Tibial nerve (tissue), 4 donors: ENCODE data around the gene TENM4. TPM values are rescaled to one million over a fixed set of nuclear protein-coding genes. Genes with fewer than 3 reads are reported as not detected.

ENCODE experiments used
- DNase-seq, 2 donors: peaks; one replicate each; pipeline ENCODE4 v3.0.0-alpha.2; 2019; ENCODE audit warnings: low spot score in 2 of 2
- H3K27ac ChIP-seq, 4 donors: fragments of 200-600 bp; sonication (generic) in 3 of 4; one replicate each; pipeline ENCODE4 v1.5.1; 2017 to 2019; ENCODE audit warnings: mild to moderate bottlenecking in 1 of 4
- H3K27me3 ChIP-seq, 2 donors: fragments of 200-600 bp; sonication (generic) in 1 of 2; one replicate each; pipeline versions ENCODE4 v1.5.1 to v1.6.0; 2017 to 2019
- H3K36me3 ChIP-seq, 3 donors: fragments of 200-600 bp; sonication (generic); one replicate each; pipeline ENCODE4 v1.5.1; 2018 to 2019
- H3K4me1 ChIP-seq, 4 donors: fragments of 200-600 bp; sonication (generic) in 3 of 4; one replicate each; pipeline ENCODE4 v1.5.1; 2017 to 2019
- H3K4me3 ChIP-seq, 4 donors: fragments of 200-600 bp; sonication (generic) in 3 of 4; one replicate each; pipeline ENCODE4 v1.5.1; 2017 to 2019; ENCODE audit warnings: mild to moderate bottlenecking in 1 of 4, moderate library complexity in 1 of 4
- H3K9me3 ChIP-seq, 4 donors: fragments of 200-600 bp; sonication (generic) in 3 of 4; one replicate each; pipeline ENCODE4 v1.5.1; 2017 to 2019
- EP300 ChIP-seq, 2 donors: sonication (generic); formaldehyde crosslinking; IDR thresholded peaks; one replicate each; pipeline ENCODE4 v1.6.1; 2017; ENCODE audit warnings: antibody characterized with exemption in 2 of 2, mild to moderate bottlenecking in 1 of 2
- POLR2A ChIP-seq, 2 donors: fragments of 450-650 bp; IDR thresholded peaks; one replicate each; pipeline ENCODE4 v1.6.1; 2017; ENCODE audit warnings: antibody characterized with exemption in 2 of 2, mild to moderate bottlenecking in 2 of 2, moderate library complexity in 2 of 2
- WGBS, 2 donors: methylation state at CpG; one replicate each; pipeline ENCODE4 v1.1.5; 2018; 5-methylcytosine and 5-hydroxymethylcytosine counted together
- total RNA-seq, 4 donors: library from RNA; depleted of rRNA; stranded (reverse); fragments of >200 nt; gene quantifications; one replicate each; pipeline ENCODE4 v1.1.0, GENCODE V29; 2016
- TF ChIP-seq, protein P1 (sequence below), 5 experiments: fragments of 200-600 bp in 3 of 5; fragments of 450-650 bp in 2 of 5; sonication (generic) in 3 of 5; IDR thresholded peaks; one replicate each; pipeline ENCODE4 v1.5.1; 2016 to 2019; ENCODE audit warnings: antibody characterized with exemption in 5 of 5, mild to moderate bottlenecking in 3 of 5, moderate library complexity in 2 of 5

TENM4 gene
- total RNA-seq, 4 donors from 2014 or later, result 15.3 to 36.3 (median 19.6) TPM

DNA sequence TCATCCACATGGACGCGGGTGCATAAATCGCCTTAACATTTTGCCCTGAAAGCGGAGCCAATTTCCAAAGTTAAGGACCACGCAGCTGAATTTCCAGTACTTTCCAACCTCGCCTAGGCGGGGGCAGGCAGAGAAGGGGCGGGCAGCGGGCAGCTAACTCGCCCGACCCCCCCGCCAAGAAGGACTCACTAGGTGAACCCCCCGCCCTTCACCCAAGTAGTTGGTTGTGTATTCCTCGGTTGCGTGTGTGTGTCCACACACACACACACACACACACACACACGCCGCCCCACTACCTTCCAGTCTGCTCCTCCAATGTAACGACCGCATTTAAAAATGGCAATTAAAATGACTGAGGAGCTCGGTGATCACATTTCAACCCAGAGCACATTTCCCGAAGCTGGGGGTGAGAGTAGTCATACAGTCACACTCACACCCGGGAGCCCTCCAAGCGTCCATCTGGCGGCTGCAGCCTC, 1.4 kb downstream of the TENM4 start:
- 2 to 5% methylated on average over 21 to 22 of the region's 24 CpGs for WGBS, 2 donors
- Histone ChIP-seq H3K4me3 (peak overlapping the region; percentile 40 to 67 (median 51)), H3K9me3 (no peaks in the 10 kb centered on the region), H3K36me3 (no peaks in the 10 kb centered on the region), H3K27me3 (peaks cover 0 to 83% of the 10 kb centered on the region in 2 donors), H3K4me1 (peaks cover 0 to 56% (median 33%) of the 10 kb centered on the region in 4 donors), H3K27ac (peak overlapping the region in 1 of 4 donors; percentile 80)
- TF ChIP-seq, protein P1, sequence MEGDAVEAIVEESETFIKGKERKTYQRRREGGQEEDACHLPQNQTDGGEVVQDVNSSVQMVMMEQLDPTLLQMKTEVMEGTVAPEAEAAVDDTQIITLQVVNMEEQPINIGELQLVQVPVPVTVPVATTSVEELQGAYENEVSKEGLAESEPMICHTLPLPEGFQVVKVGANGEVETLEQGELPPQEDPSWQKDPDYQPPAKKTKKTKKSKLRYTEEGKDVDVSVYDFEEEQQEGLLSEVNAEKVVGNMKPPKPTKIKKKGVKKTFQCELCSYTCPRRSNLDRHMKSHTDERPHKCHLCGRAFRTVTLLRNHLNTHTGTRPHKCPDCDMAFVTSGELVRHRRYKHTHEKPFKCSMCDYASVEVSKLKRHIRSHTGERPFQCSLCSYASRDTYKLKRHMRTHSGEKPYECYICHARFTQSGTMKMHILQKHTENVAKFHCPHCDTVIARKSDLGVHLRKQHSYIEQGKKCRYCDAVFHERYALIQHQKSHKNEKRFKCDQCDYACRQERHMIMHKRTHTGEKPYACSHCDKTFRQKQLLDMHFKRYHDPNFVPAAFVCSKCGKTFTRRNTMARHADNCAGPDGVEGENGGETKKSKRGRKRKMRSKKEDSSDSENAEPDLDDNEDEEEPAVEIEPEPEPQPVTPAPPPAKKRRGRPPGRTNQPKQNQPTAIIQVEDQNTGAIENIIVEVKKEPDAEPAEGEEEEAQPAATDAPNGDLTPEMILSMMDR (IDR thresholded peaks at IDR 0.05), result no peak
- TF ChIP-seq POLR2A (IDR thresholded peaks at IDR 0.05) (no peak), EP300 (IDR thresholded peaks at IDR 0.05) (no peak)
- peak in 1 of 2 donors; percentile 16 for DNase-seq

DNA sequence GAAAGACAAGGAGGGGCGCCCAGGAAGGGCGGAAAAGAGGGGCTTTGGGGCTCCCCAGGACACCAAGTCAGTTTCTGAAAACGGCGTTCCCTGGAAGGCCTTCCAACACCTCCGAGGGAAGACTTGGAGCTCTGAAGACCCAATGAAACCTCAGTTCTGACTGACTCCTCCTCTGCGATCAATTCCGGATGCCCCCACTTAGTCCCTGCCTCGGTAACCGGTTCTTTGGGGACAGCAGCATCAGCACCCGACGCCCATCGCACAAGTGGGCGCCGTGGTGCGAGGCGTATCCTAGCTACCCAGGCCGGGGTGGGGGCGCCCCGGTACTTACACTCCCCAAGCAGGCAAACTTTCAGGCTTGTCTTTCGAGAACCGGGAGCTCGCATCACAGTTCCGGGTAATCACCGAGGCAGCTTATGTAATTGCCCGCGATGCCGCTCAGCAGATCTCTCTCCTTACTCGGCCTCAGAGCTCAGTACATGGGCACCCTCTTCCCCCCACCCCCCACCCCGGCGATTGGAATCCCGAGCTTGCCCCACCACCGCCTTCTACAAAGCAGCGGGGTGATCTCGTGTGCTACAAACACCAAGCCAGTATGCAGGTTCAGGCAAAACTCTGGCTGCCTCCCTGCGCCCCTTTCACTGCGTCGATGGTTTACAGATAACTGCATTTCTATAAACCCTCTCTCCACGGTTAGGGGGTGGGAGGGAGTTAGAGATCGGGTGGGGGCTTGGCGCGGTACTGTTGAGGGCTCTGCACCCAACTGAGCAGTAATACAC, 2.0 kb downstream of the TENM4 start:
- Histone ChIP-seq H3K4me1 (peaks cover 0 to 56% (median 33%) of the 10 kb centered on the region in 4 donors), H3K9me3 (no peaks in the 10 kb centered on the region), H3K36me3 (no peaks in the 10 kb centered on the region), H3K4me3 (peak overlapping the region; percentile 40 to 67 (median 51)), H3K27me3 (peaks cover 0 to 87% of the 10 kb centered on the region in 2 donors), H3K27ac (peak overlapping the region; percentile 27 to 80 (median 45))
- TF ChIP-seq, protein P1 (IDR thresholded peaks at IDR 0.05), result no peak
- TF ChIP-seq EP300 (IDR thresholded peaks at IDR 0.05) (no peak), POLR2A (IDR thresholded peaks at IDR 0.05) (no peak)
- WGBS, 2 donors, result 4 to 8% methylated on average over 22 to 36 of the region's 41 CpGs
- peak; percentile 14 to 44 for DNase-seq

DNA sequence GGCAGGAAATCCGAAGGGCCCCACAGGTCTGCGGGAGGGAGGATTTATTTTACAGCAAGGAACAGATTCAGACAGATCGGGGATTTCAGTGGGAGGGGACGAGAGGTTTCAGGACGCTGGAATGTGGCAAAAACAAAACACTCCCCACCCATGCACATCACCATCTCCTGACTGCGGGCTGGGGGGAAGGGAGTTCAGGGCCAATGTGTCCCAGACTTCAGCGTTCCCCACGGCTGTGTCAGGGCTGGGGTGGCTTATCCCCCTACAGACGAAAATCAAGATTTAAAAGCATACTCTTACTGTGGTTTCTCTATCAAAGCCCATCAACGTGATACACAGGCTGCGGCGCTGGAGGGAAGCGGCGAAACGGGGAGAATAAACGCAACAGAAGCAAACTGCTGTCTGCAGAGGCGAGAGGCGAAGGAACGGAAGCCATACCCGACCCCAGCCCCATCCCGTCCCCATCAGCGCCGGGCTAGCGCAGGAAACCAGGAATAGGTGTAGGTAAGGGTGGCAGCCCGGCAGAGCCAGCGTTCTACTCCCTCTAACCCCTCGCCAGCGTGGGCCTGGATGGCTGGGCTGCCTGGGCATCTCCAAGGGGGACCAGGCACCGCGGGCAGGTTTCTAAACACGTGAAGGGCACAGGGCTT, 2.7 kb downstream of the TENM4 start:
- Histone ChIP-seq H3K27me3 (peaks cover 0 to 90% of the 10 kb centered on the region in 2 donors), H3K4me1 (peaks cover 0 to 56% (median 33%) of the 10 kb centered on the region in 4 donors), H3K27ac (peak overlapping the region; percentile 27 to 80 (median 46)), H3K9me3 (no peaks in the 10 kb centered on the region), H3K36me3 (no peaks in the 10 kb centered on the region), H3K4me3 (peak overlapping the region; percentile 40 to 67 (median 51))
- TF ChIP-seq POLR2A (IDR thresholded peaks at IDR 0.05), result no peak
- TF ChIP-seq EP300 (IDR thresholded peaks at IDR 0.05), result no peak
- TF ChIP-seq, protein P1 (IDR thresholded peaks at IDR 0.05), result no peak
- WGBS, 2 donors, result 6 to 7% methylated on average over 31 of the region's 31 CpGs
- peak in 1 of 2 donors; percentile 28 for DNase-seq

DNA sequence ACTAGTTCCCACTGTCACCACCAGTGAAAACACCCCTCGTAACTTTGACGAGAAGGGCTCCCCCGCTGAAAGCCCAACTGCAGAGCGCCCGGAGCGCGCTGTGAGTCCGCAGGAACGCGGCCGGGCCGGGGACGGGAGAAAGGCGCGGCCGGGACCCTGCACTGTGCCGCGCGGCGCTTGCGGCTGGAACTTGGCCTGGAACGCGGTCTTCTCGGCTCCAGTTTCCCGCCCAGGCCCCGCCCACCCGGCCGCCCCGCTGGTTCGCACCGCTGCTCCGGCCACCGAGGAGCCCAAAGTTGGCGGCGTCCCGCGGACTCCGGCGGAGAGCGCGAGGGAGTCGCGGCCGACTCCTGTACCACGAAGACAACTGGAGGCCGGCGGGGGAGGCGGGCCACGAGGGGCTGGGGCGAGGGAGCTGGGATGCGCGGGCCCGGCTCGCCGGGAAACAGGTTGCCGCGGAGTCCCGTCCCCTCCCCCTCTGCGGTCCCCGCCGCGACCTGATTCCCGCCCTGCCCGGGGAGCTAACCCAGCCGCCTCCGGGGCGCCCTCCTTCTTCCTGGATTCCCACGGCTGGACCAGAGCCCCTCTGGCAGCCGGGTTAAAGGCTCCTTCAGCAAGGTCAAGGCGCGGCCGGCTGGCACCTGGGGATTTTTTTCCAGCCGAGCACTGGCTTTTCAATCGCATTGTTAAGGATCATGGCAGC, 3.4 kb downstream of the TENM4 start:
- H3K9me3 ChIP-seq, result no peaks in the 10 kb centered on the region
- 0 to 1% methylated on average over 28 to 39 of the region's 74 CpGs for WGBS, 2 donors
- peak overlapping the region; percentile 40 to 67 (median 51) for H3K4me3 ChIP-seq
- DNase-seq, result peak; percentile 30 to 43
- peaks cover 0 to 92% of the 10 kb centered on the region in 2 donors for H3K27me3 ChIP-seq
- TF ChIP-seq, protein P1 (IDR thresholded peaks at IDR 0.05), result no peak
- no peak for TF ChIP-seq POLR2A (IDR thresholded peaks at IDR 0.05)
- TF ChIP-seq EP300 (IDR thresholded peaks at IDR 0.05), result no peak
- H3K27ac ChIP-seq, result peak overlapping the region; percentile 27 to 80 (median 46)
- no peaks in the 10 kb centered on the region for H3K36me3 ChIP-seq
- H3K4me1 ChIP-seq, result peaks cover 0 to 56% (median 33%) of the 10 kb centered on the region in 4 donors
